SK-N-MC (cell line): ENCODE results near the gene MRFAP1L1.
"Not testable (repeated sequence)": the region's sequence is repeated elsewhere in the genome, so short reads cannot be mapped to it uniquely, and the experiment has no call there.

Experiments
- DNase-seq: peaks from one replicate; pipeline ENCODE4 v3.0.0-alpha.2; 2011; ENCODE audit warnings: low read depth, low spot score
- H3K27ac ChIP-seq: fragments of 200-600 bp; sonication (generic); 2 replicates; pipeline ENCODE4 v1.5.1; 2016; ENCODE audit warnings: mixed run types
- H3K36me3 ChIP-seq: fragments of 200-600 bp; sonication (generic); 2 replicates; pipeline ENCODE4 v1.6.1; 2017; ENCODE audit warnings: antibody characterized with exemption, low read length, mixed read lengths; ENCODE audit not compliant: insufficient read depth
- H3K4me3 ChIP-seq: fragments of 200-600 bp; sonication (generic); 2 replicates; pipeline ENCODE4 v1.5.1; 2016
- H3K9ac ChIP-seq: fragments of 200-600 bp; sonication (generic); 2 replicates; pipeline ENCODE4 v1.8.0; 2017; ENCODE audit warnings: mixed run types, mixed read lengths; ENCODE audit not compliant: insufficient read length
- H3K9me3 ChIP-seq: fragments of 200-600 bp; sonication (generic); 2 replicates; pipeline ENCODE4 v1.6.1; 2017; ENCODE audit warnings: low read depth, mild to moderate bottlenecking, antibody characterized with exemption, low read length, moderate library complexity, mixed read lengths
- EZH2 ChIP-seq: fragments of 200-600 bp; sonication (generic); IDR thresholded peaks from one replicate; pipeline ENCODE4 v1.6.1; 2017; ENCODE audit warnings: antibody characterized with exemption
- FOXP2 ChIP-seq: optimal IDR thresholded peaks from 2 replicates; pipeline ENCODE3; 2011; ENCODE audit warnings: mild to moderate bottlenecking, moderate library complexity; ENCODE audit not compliant: insufficient read depth; ENCODE audit errors: extremely low read length, control extremely low read depth
- POLR2AphosphoS5 ChIP-seq: IDR thresholded peaks from 2 replicates; pipeline ENCODE4 v1.6.1; 2012; ENCODE audit warnings: mild to moderate bottlenecking, low read depth, low read length, borderline replicate concordance

The MRFAP1L1 gene

GRCh38 chr4:6730603-6731317 lies 21.1 kb upstream of the MRFAP1L1 start:
- H3K9ac ChIP-seq, result no peak overlapping the region
- no peak overlapping the region for H3K27ac ChIP-seq
- TF ChIP-seq EZH2 (no peak), POLR2AphosphoS5 (no peak), FOXP2 (no peak)
- H3K9me3 ChIP-seq, result no peaks in the 10 kb centered on the region
- DNase-seq, result no peak
- no peak overlapping the region for H3K4me3 ChIP-seq
- no peaks in the 10 kb centered on the region for H3K36me3 ChIP-seq

- Histone ChIP-seq H3K4me3 (no peak overlapping the region), H3K9me3 (no peaks in the 10 kb centered on the region), H3K27ac (no peak overlapping the region), H3K9ac (no peak overlapping the region), H3K36me3 (no peaks in the 10 kb centered on the region)
- TF ChIP-seq EZH2 (no peak), FOXP2 (no peak), POLR2AphosphoS5 (no peak)
- DNase-seq, result no peak
These were observed 18.8 kb upstream of the MRFAP1L1 start for GRCh38 chr4:6728320-6729029.

GRCh38 chr4:6727943-6728250 lies 18.2 kb upstream of the MRFAP1L1 start:
- DNase-seq, result no peak
- Histone ChIP-seq H3K36me3 (no peaks in the 10 kb centered on the region), H3K27ac (no peak overlapping the region), H3K4me3 (no peak overlapping the region), H3K9me3 (no peaks in the 10 kb centered on the region), H3K9ac (no peak overlapping the region)
- TF ChIP-seq POLR2AphosphoS5 (no peak), FOXP2 (no peak), EZH2 (no peak)

GRCh38 chr4:6727081-6727942 lies 17.6 kb upstream of the MRFAP1L1 start:
- Histone ChIP-seq H3K27ac (no peak overlapping the region), H3K9me3 (no peaks in the 10 kb centered on the region), H3K9ac (no peak overlapping the region)

GRCh38 chr4:6725427-6725961 lies 15.8 kb upstream of the MRFAP1L1 start:
- not testable (repeated sequence) for H3K9me3 ChIP-seq, H3K36me3 ChIP-seq, H3K9ac ChIP-seq, H3K27ac ChIP-seq, DNase-seq, H3K4me3 ChIP-seq

More at GRCh38 chr4:6727081-6727942, 17.6 kb upstream of the MRFAP1L1 start:
- DNase-seq, result no peak
- TF ChIP-seq FOXP2 (no peak), EZH2 (no peak), POLR2AphosphoS5 (no peak)
- Histone ChIP-seq H3K4me3 (no peak overlapping the region), H3K36me3 (no peaks in the 10 kb centered on the region)

- no peaks in the 10 kb centered on the region for H3K36me3 ChIP-seq
- no peak overlapping the region for H3K9ac ChIP-seq
- no peak overlapping the region for H3K27ac ChIP-seq
- no peak for DNase-seq
- TF ChIP-seq POLR2AphosphoS5, result no peak
- no peak for TF ChIP-seq FOXP2
- no peak overlapping the region for H3K4me3 ChIP-seq
- no peaks in the 10 kb centered on the region for H3K9me3 ChIP-seq
These were observed 14.9 kb upstream of the MRFAP1L1 start for GRCh38 chr4:6724421-6725111.

GRCh38 chr4:6723851-6724250 lies 14.2 kb upstream of the MRFAP1L1 start:
- Histone ChIP-seq H3K9me3 (no peaks in the 10 kb centered on the region), H3K27ac (no peak overlapping the region), H3K4me3 (no peak overlapping the region), H3K36me3 (no peaks in the 10 kb centered on the region), H3K9ac (no peak overlapping the region)
- DNase-seq, result no peak
- no peak for TF ChIP-seq POLR2AphosphoS5

GRCh38 chr4:6722891-6723290 lies 13.2 kb upstream of the MRFAP1L1 start:
- no peak overlapping the region for H3K9ac ChIP-seq
- DNase-seq, result no peak
- H3K36me3 ChIP-seq, result no peaks in the 10 kb centered on the region
- H3K4me3 ChIP-seq, result no peak overlapping the region
- H3K27ac ChIP-seq, result no peak overlapping the region
- TF ChIP-seq FOXP2, result no peak
- no peak for TF ChIP-seq EZH2
- TF ChIP-seq POLR2AphosphoS5, result no peak
- H3K9me3 ChIP-seq, result no peaks in the 10 kb centered on the region
